AG04450 (cell line): ENCODE measurements around the gene AMN. TPM values are rescaled to one million over a fixed set of nuclear protein-coding genes. Genes with fewer than 3 reads are reported as not detected.
A peak's percentile ranks its signal among the peaks of the same experiment; 100 is the strongest.

Experiments
- CTCF ChIA-PET: fragments of 300-600, 350-600 bp; formaldehyde crosslinking; extraction: SDS; loops from one replicate; lab custom pipeline; 2022; ENCODE audit warnings: antibody characterized with exemption, inconsistent platforms; lab: Charles Lee
- POLR2A ChIA-PET: fragments of 350-600 bp; formaldehyde crosslinking; extraction: SDS; loops from one replicate; lab custom pipeline; 2021; ENCODE audit warnings: antibody characterized with exemption, inconsistent platforms; lab: Yijun Ruan, JAX
- DNase-seq: peaks from one replicate; pipeline ENCODE4 v3.0.0-alpha.2; 2011; ENCODE audit warnings: low read depth, low spot score
- H3K27ac ChIP-seq: one replicate; pipeline ENCODE4 v1.5.1; 2012; ENCODE audit warnings: low read depth, low read length, control low read depth
- H3K27me3 ChIP-seq: one replicate; pipeline ENCODE4 v1.6.0; 2012; ENCODE audit warnings: low read length; ENCODE audit not compliant: control insufficient read depth, insufficient read depth
- H3K4me3 ChIP-seq: 2 replicates; pipeline ENCODE4 v1.5.1; 2011; ENCODE audit warnings: mild to moderate bottlenecking, low read depth, low read length, control low read depth
- H3K9me3 ChIP-seq: 2 replicates; pipeline ENCODE4 v1.5.1; 2012; ENCODE audit warnings: low read length; ENCODE audit not compliant: control insufficient read depth, insufficient read depth
- CTCF ChIP-seq: IDR thresholded peaks from 2 replicates; pipeline ENCODE4 v1.5.1; 2011; ENCODE audit warnings: low read depth, low read length, control low read depth, inconsistent platforms
- polyA plus RNA-seq: library from polyadenylated mRNA; depleted of rRNA; stranded (reverse); fragments of >200 nt; gene quantifications from 2 replicates; pipeline ENCODE4 v1.2.3, GENCODE V29; 2011

Gene AMN
- polyA plus RNA-seq, 1 experiment, result 0.06 TPM

GRCh38 chr14:102920998-102921304, 1.5 kb upstream of the AMN start:
- peaks cover 3% of the 10 kb centered on the region; the same call in 1 of the 2 replicates for H3K9me3 ChIP-seq
- H3K27me3 ChIP-seq, result peaks cover 43% of the 10 kb centered on the region
- H3K4me3 ChIP-seq, result no peak overlapping the region
- no peak for TF ChIP-seq CTCF
- CTCF ChIA-PET, result no interaction called here
- no peak for DNase-seq
- H3K27ac ChIP-seq, result no peak overlapping the region
- POLR2A ChIA-PET, result no interaction called here

GRCh38 chr14:102923201-102923924, 900 bp downstream of the AMN start:
- no peak for DNase-seq

GRCh38 chr14:102923925-102924486, 1.5 kb downstream of the AMN start:
- peaks cover 61% of the 10 kb centered on the region for H3K27me3 ChIP-seq
- DNase-seq, result no peak
- no peak for TF ChIP-seq CTCF

More at GRCh38 chr14:102923201-102923924, 900 bp downstream of the AMN start:
- POLR2A ChIA-PET, result no interaction called here
- Histone ChIP-seq H3K27me3 (peaks cover 55% of the 10 kb centered on the region), H3K27ac (no peak overlapping the region), H3K4me3 (peak overlapping the region; percentile 31), H3K9me3 (peaks cover 5% of the 10 kb centered on the region; the same call in 1 of the 2 replicates)
- TF ChIP-seq CTCF, result no peak
- CTCF ChIA-PET, result interaction anchor here (1.5 to 2.2 kb wide), 3 partner anchors 149 to 229 kb away, joined by 4 to 13 read pairs (median 5); no protein-coding TSS in a partner anchor

GRCh38 chr14:102924632-102925588, 2.4 kb downstream of the AMN start:
- Histone ChIP-seq H3K27ac (no peak overlapping the region), H3K27me3 (peaks cover 69% of the 10 kb centered on the region), H3K9me3 (peaks cover 14% of the 10 kb centered on the region; the same call in 1 of the 2 replicates), H3K4me3 (no peak overlapping the region)
- TF ChIP-seq CTCF, result peak; percentile 38
- ChIA-PET POLR2A (no interaction called here), CTCF (interaction anchor here (1.0 to 2.2 kb wide), 3 partner anchors 10 to 231 kb away, joined by 3 to 13 read pairs (median 5); no protein-coding TSS in a partner anchor)
- no peak for DNase-seq

More at GRCh38 chr14:102923925-102924486, 1.5 kb downstream of the AMN start:
- ChIA-PET CTCF (interaction anchor here (1.0 to 2.2 kb wide), 3 partner anchors 10 to 230 kb away, joined by 3 to 13 read pairs (median 5); no protein-coding TSS in a partner anchor), POLR2A (no interaction called here)
- Histone ChIP-seq H3K4me3 (no peak overlapping the region), H3K27ac (no peak overlapping the region), H3K9me3 (peaks cover 11% of the 10 kb centered on the region; the same call in 1 of the 2 replicates)
